Measurements from ENCODE around the gene PPM1F.
"Not testable (repeated sequence)": the region's sequence is repeated elsewhere in the genome, so short reads cannot be mapped to it uniquely, and the experiment has no call there.

PPM1F gene

DNA sequence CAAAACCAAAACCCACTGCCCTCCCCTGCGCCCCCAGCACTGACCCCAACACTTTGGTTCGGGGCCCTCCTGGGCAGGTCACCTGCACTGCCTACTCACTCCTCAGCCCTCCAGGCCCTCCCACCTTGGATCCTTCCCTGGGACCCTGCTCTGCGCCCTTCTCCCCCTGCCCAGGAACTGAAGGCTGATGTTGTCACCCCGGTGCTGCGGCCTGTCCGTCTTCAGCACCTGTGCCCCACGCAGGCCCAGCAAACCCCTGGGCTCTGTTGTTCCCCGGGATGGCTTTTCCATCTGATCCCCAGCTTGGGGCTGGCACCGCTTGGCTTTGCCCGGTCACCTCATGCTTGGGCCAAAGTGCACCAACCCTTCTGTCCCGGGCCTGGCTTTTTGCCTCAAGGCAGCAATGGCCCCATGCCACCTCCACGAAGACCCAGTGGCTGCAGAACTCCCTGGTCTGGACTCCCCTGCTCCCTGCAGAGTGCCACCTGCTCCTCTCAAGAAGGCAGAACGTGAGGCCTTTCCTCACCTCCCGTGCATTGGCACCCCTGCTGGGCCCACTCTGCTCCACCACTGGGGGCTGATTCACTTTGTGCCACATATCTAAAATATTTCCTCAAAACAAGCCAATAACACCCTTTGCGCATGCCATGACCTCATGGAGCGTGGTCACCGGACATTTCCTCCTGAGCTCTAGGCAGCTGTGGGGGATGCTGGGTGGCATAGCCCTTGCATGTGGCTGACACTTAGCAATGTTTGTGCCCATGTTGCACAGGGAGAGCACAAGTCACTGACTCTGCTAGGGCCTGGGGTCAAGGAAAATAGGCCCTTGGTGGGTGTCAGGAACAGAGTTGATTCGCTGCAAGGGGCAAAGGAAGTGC is 8.8 kb downstream of the PPM1F start:
- DNase-seq (ENCODE audit: insufficient read length, low spot score) (no peak), FAIRE-seq (no peak)
- TF ChIP-seq, protein P1, sequence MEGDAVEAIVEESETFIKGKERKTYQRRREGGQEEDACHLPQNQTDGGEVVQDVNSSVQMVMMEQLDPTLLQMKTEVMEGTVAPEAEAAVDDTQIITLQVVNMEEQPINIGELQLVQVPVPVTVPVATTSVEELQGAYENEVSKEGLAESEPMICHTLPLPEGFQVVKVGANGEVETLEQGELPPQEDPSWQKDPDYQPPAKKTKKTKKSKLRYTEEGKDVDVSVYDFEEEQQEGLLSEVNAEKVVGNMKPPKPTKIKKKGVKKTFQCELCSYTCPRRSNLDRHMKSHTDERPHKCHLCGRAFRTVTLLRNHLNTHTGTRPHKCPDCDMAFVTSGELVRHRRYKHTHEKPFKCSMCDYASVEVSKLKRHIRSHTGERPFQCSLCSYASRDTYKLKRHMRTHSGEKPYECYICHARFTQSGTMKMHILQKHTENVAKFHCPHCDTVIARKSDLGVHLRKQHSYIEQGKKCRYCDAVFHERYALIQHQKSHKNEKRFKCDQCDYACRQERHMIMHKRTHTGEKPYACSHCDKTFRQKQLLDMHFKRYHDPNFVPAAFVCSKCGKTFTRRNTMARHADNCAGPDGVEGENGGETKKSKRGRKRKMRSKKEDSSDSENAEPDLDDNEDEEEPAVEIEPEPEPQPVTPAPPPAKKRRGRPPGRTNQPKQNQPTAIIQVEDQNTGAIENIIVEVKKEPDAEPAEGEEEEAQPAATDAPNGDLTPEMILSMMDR (IDR thresholded peaks at IDR 0.05; ENCODE audit: insufficient read depth, missing control alignments) = no peak

DNA sequence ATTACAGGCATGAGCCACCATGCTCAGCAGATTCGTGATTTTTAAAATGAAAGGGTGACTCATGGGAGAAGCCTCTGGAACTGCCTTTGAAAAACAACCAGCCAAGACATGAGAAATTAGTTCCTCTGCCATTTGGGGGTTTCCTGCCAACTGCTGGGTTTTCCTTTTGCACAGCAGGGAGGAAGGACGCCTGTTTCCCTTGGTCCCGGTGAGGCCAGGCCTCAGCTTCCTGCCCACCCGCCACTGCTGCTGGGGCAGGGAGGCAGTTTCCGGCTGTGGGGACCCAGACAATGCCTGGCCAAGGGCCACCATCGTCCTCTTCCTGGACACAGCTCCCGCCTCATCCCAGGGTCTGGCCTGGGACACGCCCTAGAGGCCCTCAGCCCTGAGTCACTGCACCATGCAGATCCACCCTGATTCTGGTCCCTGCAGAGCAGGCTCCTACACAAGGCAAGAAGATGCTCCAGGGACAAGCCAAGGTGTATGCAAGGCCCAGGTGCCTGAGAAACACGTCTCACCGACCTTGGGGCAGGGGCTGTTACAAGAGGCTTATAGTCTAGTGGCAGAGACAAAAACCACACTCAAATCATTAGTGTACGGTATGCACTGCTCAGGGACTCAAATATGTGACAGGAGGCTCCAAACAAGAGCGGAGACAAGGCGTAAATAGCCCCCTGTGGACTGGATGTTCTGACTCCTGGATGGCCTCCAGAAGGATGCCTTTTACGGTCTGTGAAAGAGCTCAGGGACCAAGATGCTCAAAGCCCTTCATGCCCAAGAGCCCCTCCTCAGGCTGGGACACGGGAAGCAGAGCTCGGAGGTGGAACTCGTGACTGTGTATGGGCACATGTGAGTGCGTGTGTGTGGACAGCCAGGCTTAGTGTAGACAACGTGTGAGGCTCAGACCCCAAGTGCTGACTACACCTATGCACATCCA is 10.0 kb downstream of the PPM1F start:
- FAIRE-seq (no peak), DNase-seq (ENCODE audit: insufficient read length, low spot score) (no peak)
- TF ChIP-seq, protein P1 (IDR thresholded peaks at IDR 0.05; ENCODE audit: insufficient read depth, missing control alignments) = no peak

DNA sequence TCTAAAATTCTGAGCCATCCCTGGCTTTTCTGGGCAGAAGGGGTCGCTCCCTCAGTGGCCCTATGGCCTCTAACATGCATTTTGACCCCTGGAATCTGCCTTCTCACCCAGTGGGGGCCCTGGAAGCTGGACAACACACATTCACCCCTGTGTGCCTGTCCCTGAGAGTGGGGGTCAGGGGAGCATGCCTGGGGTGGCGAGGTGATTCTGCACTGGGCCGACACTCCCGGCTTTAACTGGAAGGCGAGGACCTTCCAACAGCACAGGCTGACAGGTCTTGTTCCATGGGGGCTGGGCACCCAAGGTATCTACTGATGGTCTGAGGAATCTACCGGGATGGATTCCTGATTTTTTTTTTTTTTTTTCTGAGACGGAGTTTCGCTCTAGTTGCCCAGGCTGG is 10.7 kb downstream of the PPM1F start:
- no peak for DNase-seq (ENCODE audit: insufficient read length, low spot score)
- TF ChIP-seq, protein P1 (IDR thresholded peaks at IDR 0.05; ENCODE audit: insufficient read depth, missing control alignments) = no peak
- FAIRE-seq = no peak

DNA sequence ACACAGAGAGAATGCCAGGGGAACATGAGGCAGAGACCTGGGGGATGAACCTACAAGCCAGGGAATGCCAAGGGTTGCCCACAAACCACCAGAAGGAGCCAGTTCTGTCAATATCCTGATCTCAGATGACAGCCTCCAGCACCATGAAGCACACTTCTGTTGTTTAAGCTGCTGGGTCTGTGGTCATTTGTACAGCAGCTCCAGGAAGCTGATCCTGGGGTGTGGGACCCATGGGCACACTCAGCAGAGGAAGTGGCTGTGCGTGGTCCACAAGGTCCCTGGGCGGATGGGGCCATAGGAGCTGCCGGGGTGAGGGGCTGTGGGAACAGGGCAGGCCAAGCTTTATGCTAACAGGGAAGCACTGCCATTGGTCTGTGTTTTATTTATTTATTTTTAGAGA is 12.1 kb downstream of the PPM1F start:
- no peak for DNase-seq (ENCODE audit: insufficient read length, low spot score)
- TF ChIP-seq, protein P1 (IDR thresholded peaks at IDR 0.05; ENCODE audit: insufficient read depth, missing control alignments) = no peak
- no peak for FAIRE-seq

DNA sequence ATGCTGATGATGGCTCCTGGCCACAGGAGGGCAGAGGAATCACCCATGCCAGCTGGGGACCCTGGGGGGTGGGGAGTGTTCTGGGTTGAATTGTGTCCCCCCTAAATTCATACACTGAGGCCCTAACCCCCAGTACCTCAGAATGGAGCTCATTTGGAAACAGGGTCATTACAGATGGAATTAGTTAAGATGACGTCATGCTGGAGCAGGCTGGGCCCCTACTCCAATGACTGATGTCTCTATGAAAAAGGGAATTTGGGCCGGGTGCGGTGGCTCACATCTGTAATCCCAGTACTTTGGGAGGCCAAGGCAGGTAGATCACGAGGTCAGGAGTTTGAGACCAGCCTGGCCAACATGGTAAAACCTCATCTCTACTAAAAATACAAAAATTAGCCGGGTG is 12.7 kb downstream of the PPM1F start:
- FAIRE-seq; DNase-seq (ENCODE audit: insufficient read length, low spot score): not testable (repeated sequence)

DNA sequence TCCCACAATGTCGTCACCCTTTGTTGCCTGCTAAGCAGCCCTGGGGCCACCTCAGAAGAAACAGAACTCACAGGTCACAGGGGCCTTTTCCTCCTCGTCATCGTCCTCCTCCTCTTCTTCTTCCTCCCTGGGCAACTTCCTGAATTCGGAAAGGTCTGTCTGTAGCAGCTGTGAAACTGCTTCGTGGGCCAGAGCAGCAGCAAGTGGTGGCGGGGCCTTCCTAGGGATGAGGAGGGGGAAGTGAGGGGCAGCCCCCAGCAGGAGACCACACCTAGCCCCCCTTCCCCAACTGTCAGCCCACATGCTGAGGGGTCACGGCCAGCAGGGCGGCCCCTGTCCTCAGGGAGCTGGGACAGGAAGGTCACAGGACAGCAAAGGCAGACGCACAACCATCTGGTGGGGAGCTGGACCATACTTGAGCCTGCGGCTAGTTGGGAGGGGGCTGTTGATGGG is 13.2 kb downstream of the PPM1F start:
- TF ChIP-seq, protein P1 (IDR thresholded peaks at IDR 0.05; ENCODE audit: insufficient read depth, missing control alignments) = no peak
- no peak for FAIRE-seq
- no peak for DNase-seq (ENCODE audit: insufficient read length, low spot score)

DNA sequence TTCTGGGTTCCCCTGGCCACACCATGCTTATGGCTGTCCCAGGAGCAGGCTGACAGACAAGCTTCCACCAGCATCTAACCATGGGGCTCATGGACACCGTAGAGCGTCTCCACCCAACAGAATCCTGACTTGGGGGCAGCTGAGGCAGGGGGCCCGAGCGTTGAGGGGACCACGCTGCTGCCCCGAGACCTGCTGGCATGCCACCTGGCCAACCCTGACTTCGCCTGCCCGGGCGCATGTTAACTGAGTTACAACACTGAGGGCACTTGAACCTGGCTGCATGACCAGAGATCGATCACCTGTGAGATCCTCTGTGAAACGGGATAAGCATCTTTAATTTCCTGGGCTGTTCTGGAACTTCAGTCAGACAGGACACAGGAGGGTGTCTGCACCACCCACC is 13.7 kb downstream of the PPM1F start:
- FAIRE-seq = no peak
- TF ChIP-seq, protein P1 (IDR thresholded peaks at IDR 0.05; ENCODE audit: insufficient read depth, missing control alignments) = no peak
- no peak for DNase-seq (ENCODE audit: insufficient read length, low spot score)

All from D721Med (cell line).